Ishikawa (cell line): ENCODE measurements around the gene PDGFC.

Experiments
- EGR1 ChIP-seq: IDR thresholded peaks from 2 replicates; pipeline ENCODE4 v1.6.1; 2012
- RAD21 ChIP-seq: IDR thresholded peaks from 2 replicates; pipeline ENCODE4 v1.6.1; 2012; ENCODE audit warnings: low read depth
- YY1 ChIP-seq: IDR thresholded peaks from 2 replicates; pipeline ENCODE4 v1.6.1; 2012; ENCODE audit warnings: low read depth

DNA sequence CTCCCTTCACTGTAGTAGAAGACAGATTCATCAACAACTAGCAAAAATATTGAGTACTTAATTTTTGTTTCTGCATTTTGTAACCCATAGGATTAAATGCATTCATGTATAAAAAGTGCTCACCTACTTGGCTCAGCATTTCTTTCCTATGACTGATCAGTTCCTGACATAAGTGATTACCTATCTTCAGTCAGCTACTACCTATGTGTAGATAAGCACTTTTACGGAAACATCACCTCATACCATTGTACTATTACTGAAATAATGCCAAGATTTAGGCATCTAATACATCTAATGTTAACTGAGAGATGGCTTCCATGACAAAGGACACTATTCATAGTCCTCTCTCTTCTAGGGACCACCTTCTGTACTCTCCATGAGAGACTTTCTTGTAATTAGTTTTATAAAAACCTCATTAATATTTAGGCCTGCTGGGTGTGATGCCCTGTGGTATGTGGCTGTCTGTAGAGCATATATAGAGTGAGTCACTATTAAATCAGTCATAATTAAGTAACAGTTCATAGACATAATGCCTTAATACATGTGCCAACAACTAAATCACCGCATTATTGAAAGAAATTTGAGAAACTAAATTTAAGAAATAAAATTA, 147.0 kb downstream of the PDGFC start:
- TF ChIP-seq RAD21 (no peak), EGR1 (no peak), YY1 (no peak)
